Kidney (tissue), 14 donors: ENCODE data around the gene PDLIM7. TPM values are rescaled to one million over a fixed set of nuclear protein-coding genes. Genes with fewer than 3 reads are reported as not detected.
A peak's percentile ranks its signal among the peaks of the same experiment; 100 is the strongest.

ENCODE experiments used
- DNase-seq, 5 donors: peaks; one replicate each; pipeline ENCODE4 v3.0.0-alpha.2; 2013 to 2020
- FAIRE-seq: peaks from 2 replicates; lab custom pipeline; 2012; peaks lifted over from hg19 to GRCh38; lab: Jason Lieb, UNC
- H3K27ac ChIP-seq, 2 donors: one replicate each; pipeline ENCODE4 v1.7.0; 2013; ENCODE audit warnings: low read depth in 2 of 2, low read length in 2 of 2, inconsistent platforms in 1 of 2
- H3K27me3 ChIP-seq: one replicate; pipeline ENCODE4 v1.7.1; 2013; ENCODE audit warnings: low read length, inconsistent platforms; ENCODE audit not compliant: control insufficient read depth, insufficient read depth
- H3K36me3 ChIP-seq, 3 donors: one replicate each; pipeline versions ENCODE4 v1.7.0 to v1.7.1; 2013; ENCODE audit warnings: low read length in 3 of 3, control low read depth in 1 of 3, inconsistent platforms in 1 of 3; ENCODE audit not compliant: insufficient read depth in 3 of 3, control insufficient read depth in 2 of 3
- H3K4me1 ChIP-seq, 3 donors: one replicate each; pipeline versions ENCODE4 v1.7.0 to v1.7.1; 2013; ENCODE audit warnings: low read length in 3 of 3, inconsistent platforms in 1 of 3, low read depth in 1 of 3; ENCODE audit not compliant: control insufficient read depth in 2 of 3, insufficient read depth in 2 of 3
- H3K4me3 ChIP-seq, 3 donors: one replicate each; pipeline versions ENCODE4 v1.7.0 to v1.8.1; 2013; ENCODE audit warnings: low read length in 3 of 3, control low read depth in 1 of 3, inconsistent platforms in 1 of 3
- H3K9ac ChIP-seq, 3 donors: one replicate each; pipeline versions ENCODE4 v1.7.0 to v1.7.1; 2013; ENCODE audit warnings: low read length in 3 of 3, control low read depth in 1 of 3, inconsistent platforms in 1 of 3
- H3K9me3 ChIP-seq, 3 donors: one replicate each; pipeline versions ENCODE4 v1.7.0 to v1.7.1; 2013; ENCODE audit warnings: low read length in 3 of 3, control low read depth in 1 of 3, inconsistent platforms in 1 of 3; ENCODE audit not compliant: control insufficient read depth in 2 of 3, insufficient read depth in 1 of 3
- CTCF ChIP-seq: IDR thresholded peaks from 3 replicates; pipeline ENCODE4 v1.5.1; 2012; ENCODE audit warnings: mild to moderate bottlenecking, moderate library complexity, borderline replicate concordance; ENCODE audit not compliant: insufficient read depth; ENCODE audit errors: extremely low read depth
- intact Hi-C: fragments of 100-400 bp; cut with DNase I; formaldehyde crosslinking; loops from one replicate; pipeline ENCODE4 v1.11.1; 2022
- polyA plus RNA-seq: library from polyadenylated mRNA; stranded (reverse); fragments of 350-450 nt; fragmentation: Illumina TruSeq; extraction: RNeasy Lipid Tissue Mini Kit (QIAGEN cat#74804); gene quantifications from one replicate; pipeline ENCODE4 v1.2.3, GENCODE V29; 2014; ENCODE audit warnings: low read depth, low replicate concordance; ENCODE audit not compliant: insufficient read depth
- total RNA-seq: library from RNA; stranded (reverse); fragmentation: NEBNext Ultra II Directional; extraction: Animal tissue kit (Norgen Biotek cat#: 25700); gene quantifications from one replicate; pipeline ENCODE4 v1.2.1, GENCODE V29; 2021
- donor health status: control.
- donor health status: control.
- donor health status: control.
- donor health status: control.
- donor health status: control.
- donor health status: DM: yes; HTN: yes; CAD: no.
- donor health status: Normal renal cell carcinoma (clear cell type).

PDLIM7 gene
- total and polyA plus RNA-seq, 2 donors from 2014 or later, result 46.4 to 89.7 TPM

- Histone ChIP-seq H3K27ac (no peak overlapping the region), H3K4me1 (peaks cover 0 to 5% (median 3%) of the 10 kb centered on the region in 3 donors), H3K4me3 (no peak overlapping the region), H3K9me3 (no peaks in the 10 kb centered on the region), H3K9ac (no peak overlapping the region), H3K27me3 (no peaks in the 10 kb centered on the region), H3K36me3 (no peaks in the 10 kb centered on the region)
- TF ChIP-seq CTCF, result no peak
- intact Hi-C loops, result no loop called here
- FAIRE-seq, result no peak
- DNase-seq, result no peak
These were observed 4.7 kb upstream of the PDLIM7 start for GRCh38 chr5:177501874-177502678.

- no peak for FAIRE-seq
- H3K9me3 ChIP-seq, result no peaks in the 10 kb centered on the region
- peak; percentile 91 to 96 (median 93) for DNase-seq
- intact Hi-C loops, result no loop called here
- H3K36me3 ChIP-seq, result no peaks in the 10 kb centered on the region
- no peak overlapping the region for H3K4me3 ChIP-seq
- H3K4me1 ChIP-seq, result peaks cover 0 to 9% (median 3%) of the 10 kb centered on the region in 3 donors
- TF ChIP-seq CTCF, result peak; percentile 89
- H3K27me3 ChIP-seq, result no peaks in the 10 kb centered on the region
- no peak overlapping the region for H3K27ac ChIP-seq
- H3K9ac ChIP-seq, result no peak overlapping the region
These were observed 3.5 kb upstream of the PDLIM7 start for GRCh38 chr5:177500685-177501522.

- Histone ChIP-seq H3K9me3 (no peaks in the 10 kb centered on the region), H3K36me3 (no peaks in the 10 kb centered on the region), H3K4me1 (peaks cover 0 to 9% (median 3%) of the 10 kb centered on the region in 3 donors), H3K27me3 (no peaks in the 10 kb centered on the region), H3K4me3 (no peak overlapping the region), H3K9ac (no peak overlapping the region), H3K27ac (no peak overlapping the region)
- no peak for FAIRE-seq
- intact Hi-C loops, result no loop called here
- DNase-seq, result no peak
- TF ChIP-seq CTCF, result no peak
These were observed 2.4 kb upstream of the PDLIM7 start for GRCh38 chr5:177499842-177500241.
